C4-2B (cell line): ENCODE results near the gene CYP26B1.

Experiments
- H3K27ac ChIP-seq: fragments of 450-650 bp; 2 replicates; pipeline ENCODE4 v1.5.1; 2017
- ZFX ChIP-seq: fragments of 450-650 bp; IDR thresholded peaks from 2 replicates; pipeline ENCODE4 v1.6.1; 2017
- TF ChIP-seq, protein P1 (sequence below): fragments of 450-650 bp; conservative IDR thresholded peaks from 2 replicates; pipeline ENCODE4 v1.5.1; 2017; ENCODE audit warnings: mild to moderate bottlenecking

CYP26B1 gene

DNA sequence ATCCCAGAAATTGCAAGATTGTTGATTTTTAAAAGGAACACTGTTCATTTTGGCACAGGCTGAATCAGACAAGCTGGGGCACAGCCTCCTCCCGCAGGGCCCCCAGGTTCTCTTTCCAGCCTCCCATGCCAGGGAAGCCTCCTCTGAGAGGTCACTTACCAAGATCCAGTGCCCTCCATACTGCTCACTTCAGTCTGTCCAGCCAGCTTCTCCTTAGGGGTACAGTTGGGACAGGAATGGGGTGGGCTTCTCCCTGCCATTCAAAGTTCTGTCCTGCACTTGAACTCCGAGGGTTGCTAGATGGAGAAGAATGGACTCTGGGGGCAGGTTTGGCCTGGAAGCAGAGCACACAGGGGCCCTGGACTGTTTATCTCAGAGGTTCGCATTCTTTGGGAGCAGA is 7.5 kb upstream of the CYP26B1 start:
- TF ChIP-seq, protein P1, sequence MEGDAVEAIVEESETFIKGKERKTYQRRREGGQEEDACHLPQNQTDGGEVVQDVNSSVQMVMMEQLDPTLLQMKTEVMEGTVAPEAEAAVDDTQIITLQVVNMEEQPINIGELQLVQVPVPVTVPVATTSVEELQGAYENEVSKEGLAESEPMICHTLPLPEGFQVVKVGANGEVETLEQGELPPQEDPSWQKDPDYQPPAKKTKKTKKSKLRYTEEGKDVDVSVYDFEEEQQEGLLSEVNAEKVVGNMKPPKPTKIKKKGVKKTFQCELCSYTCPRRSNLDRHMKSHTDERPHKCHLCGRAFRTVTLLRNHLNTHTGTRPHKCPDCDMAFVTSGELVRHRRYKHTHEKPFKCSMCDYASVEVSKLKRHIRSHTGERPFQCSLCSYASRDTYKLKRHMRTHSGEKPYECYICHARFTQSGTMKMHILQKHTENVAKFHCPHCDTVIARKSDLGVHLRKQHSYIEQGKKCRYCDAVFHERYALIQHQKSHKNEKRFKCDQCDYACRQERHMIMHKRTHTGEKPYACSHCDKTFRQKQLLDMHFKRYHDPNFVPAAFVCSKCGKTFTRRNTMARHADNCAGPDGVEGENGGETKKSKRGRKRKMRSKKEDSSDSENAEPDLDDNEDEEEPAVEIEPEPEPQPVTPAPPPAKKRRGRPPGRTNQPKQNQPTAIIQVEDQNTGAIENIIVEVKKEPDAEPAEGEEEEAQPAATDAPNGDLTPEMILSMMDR: no peak
- TF ChIP-seq ZFX: no peak
- no peak overlapping the region for H3K27ac ChIP-seq

DNA sequence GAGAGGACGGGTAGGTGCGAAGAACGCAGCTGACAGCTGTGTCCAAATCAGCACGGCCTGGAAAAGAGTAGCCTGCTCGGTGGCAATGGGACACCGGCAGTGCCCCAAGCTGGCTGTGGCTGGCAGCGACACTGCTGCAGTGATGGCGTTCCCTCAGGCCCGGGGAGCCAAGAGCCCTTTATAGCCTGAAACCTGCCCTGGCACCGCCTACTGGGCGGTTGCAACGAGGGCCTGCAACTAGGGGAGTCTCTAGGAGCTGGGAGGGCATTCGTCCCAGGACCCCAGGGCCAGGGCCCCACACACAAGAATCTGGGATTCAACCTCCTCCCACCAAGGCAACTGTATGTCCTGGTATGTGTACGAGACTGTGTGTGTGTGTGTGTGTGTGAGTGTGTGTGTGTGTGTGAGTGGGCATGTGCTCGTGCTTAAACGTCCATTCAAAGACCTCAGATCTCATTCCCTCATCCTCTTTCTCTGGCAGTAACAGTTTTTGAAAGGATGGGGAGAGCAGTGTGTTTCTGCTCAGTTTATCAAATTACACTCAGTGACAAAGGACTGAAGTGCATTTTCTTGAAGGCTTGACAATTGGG is 6.8 kb upstream of the CYP26B1 start:
- H3K27ac ChIP-seq: no peak overlapping the region
- TF ChIP-seq ZFX: no peak
- TF ChIP-seq, protein P1: no peak

DNA sequence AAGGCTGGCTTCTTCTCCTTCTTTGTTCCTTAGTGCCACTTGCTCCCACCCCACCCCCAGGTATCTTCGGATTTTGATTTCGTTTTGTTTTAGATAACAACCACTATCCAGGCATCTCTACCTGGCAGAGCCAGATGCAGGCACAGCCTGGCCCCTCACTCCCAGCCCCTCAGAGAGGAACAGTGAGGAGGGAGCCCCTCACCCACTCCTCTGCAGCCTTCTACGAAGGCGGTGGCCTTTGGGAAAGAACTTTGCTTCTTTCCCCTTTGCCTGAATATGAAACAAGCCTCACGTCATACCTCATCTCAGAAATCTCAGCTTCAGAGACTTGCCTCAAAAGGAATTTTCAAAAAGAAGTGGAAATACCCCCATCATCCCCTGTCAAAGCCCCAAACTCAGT is 6.3 kb upstream of the CYP26B1 start:
- TF ChIP-seq ZFX: no peak
- TF ChIP-seq, protein P1: no peak
- H3K27ac ChIP-seq: no peak overlapping the region

DNA sequence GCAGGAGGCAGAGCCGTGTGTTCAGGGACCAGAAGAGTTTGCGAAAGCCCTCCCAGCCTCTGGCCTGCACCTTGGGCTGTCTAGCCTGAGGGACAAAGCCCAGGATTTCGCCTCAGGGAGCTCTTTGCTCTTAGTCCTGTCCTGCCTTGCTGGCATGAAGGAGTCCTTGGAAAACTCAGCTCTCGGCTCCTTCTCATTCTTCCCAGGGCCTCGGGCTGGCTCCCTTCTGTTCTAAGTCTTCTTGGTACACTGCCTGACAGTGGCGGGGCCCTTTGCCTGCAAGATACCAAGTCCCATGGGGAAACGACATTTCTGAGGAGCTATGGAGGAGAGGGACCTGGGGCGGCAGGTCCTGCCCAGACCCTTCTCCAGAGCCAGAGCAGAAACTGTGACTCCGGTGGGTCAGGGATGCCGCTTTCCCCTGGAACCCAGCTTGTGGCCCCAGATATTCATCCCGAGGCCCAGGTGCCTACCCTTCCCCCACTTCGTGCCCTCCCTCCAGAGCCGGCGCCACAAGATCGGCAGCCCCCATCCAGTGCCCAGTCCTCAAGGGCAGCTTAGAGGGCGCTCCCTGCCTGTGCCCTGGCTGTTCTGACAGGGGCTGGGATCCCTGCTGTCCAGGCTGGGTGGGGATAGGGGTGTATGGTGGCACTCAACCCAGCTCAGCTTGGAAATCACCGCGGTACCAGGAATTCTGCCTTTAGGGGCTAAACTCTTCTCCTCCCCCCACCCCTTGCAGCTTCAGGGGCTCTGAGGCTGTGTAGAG is 5.5 kb upstream of the CYP26B1 start:
- H3K27ac ChIP-seq: no peak overlapping the region
- TF ChIP-seq ZFX: no peak
- TF ChIP-seq, protein P1: no peak

DNA sequence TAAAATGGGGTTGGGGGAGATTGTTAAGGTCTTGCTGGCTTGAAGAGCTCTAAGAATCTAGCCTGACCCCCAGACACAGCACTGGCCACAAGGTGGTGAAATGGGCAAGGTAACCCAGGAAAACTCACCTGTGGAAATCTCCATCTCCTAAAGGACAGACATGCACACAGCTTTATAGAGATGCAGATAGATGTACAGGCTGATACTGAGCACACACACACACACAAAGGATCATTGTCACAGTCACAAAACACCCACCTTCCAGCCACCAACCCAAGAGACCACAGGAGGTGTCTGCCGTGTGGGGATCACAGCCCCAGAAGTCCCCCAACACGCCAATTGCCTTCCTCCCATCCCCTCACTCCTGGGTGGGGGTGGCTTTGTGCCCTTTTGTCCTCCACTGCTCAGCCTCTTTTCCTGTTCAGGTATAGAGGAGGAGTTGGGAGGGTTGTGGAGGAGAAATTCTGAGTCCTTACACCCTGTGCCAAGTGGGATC is 3.2 kb upstream of the CYP26B1 start:
- H3K27ac ChIP-seq: no peak overlapping the region
- TF ChIP-seq, protein P1: no peak
- no peak for TF ChIP-seq ZFX

DNA sequence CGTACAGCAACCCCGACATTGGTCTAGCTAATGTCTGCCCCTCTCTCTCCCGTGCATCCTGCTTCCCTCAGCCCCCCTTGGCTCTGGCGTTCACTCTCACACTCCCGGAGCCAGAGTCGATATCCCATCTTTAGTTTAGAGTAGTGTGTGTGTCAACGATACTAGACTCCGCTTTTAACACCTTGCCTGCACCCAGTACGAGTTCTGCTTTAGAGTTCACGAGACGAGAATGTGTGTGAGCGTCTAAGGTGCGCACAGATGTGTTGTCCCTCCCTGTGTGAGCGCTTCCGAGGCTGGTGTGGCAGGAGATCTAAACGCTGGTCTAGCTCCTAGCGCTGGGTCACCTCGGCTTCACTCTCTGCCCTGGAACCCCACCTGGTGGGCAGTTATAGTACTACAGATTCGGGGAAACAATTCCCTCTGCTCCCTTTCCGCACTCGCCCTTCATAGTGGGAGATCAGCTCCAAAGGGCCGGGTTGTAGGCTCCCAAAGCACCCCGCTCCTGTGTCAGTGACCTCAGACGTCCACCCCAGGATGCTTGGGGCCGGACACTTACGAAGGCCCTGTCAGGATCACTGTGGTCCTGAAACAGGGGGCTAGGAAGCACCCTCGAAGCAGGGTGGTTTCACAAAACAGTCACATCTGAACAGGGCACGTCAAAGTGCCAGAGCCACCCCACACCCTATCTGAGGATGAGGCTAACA is 2.6 kb upstream of the CYP26B1 start:
- TF ChIP-seq ZFX: no peak
- TF ChIP-seq, protein P1: peak; percentile 73
- H3K27ac ChIP-seq: no peak overlapping the region
